Measurements from ENCODE around the gene QDPR.

GRCh38 chr4:17437396-17437795 is 74.5 kb downstream of the QDPR start:
- TF ChIP-seq CTCF (IDR thresholded peaks at IDR 0.05 in 2 of 3, conservative IDR thresholded peaks at IDR 0.05 in 1 of 3; ENCODE audit: insufficient read depth in 2 of 3, low read depth in 1 of 3, low read length in 3 of 3) (no peak), RNF2 (IDR thresholded peaks at IDR 0.05) (no peak), CCAR2 (IDR thresholded peaks at IDR 0.05; ENCODE audit: low read depth, low read length) (no peak), CBFB (CRISPR knock-in tag; IDR thresholded peaks at IDR 0.05) (no peak), E2F1 (CRISPR knock-in tag; IDR thresholded peaks at IDR 0.05) (no peak)

Data from K562 (cell line).